Spinal cord (tissue), 10 donors: Measurements from ENCODE around the gene RUNX1. TPM values are rescaled to one million over a fixed set of nuclear protein-coding genes. Genes with fewer than 3 reads are reported as not detected.
A peak's percentile ranks its signal among the peaks of the same experiment; 100 is the strongest.
"Not testable (repeated sequence)": the region's sequence is repeated elsewhere in the genome, so short reads cannot be mapped to it uniquely, and the experiment has no call there.

Experiments
- DNase-seq, 6 donors: peaks; one replicate each; pipeline versions ENCODE4 v3.0.0 to v3.0.0-alpha.2; 2013 to 2015; ENCODE audit warnings: low spot score in 6 of 6, low read depth in 4 of 6
- H3K27ac ChIP-seq: one replicate; pipeline ENCODE4 v1.5.1; 2013; ENCODE audit warnings: low read depth, low read length, control low read depth
- H3K27me3 ChIP-seq: one replicate; pipeline ENCODE4 v1.6.1; 2013; ENCODE audit warnings: low read length; ENCODE audit not compliant: control insufficient read depth, insufficient read depth
- H3K36me3 ChIP-seq: one replicate; pipeline ENCODE4 v1.6.1; 2013; ENCODE audit warnings: low read length; ENCODE audit not compliant: control insufficient read depth, insufficient read depth
- H3K4me1 ChIP-seq: one replicate; pipeline ENCODE4 v1.6.1; 2013; ENCODE audit warnings: low read length; ENCODE audit not compliant: control insufficient read depth, insufficient read depth
- H3K4me3 ChIP-seq: one replicate; pipeline ENCODE4 v1.5.1; 2013; ENCODE audit warnings: low read depth, low read length, control low read depth
- H3K9me3 ChIP-seq: one replicate; pipeline ENCODE4 v1.6.1; 2013; ENCODE audit warnings: low read length; ENCODE audit not compliant: control insufficient read depth, insufficient read depth
- WGBS: methylation state at CpG from one replicate; pipeline ENCODE4 v1.1.5; 2013; ENCODE audit warnings: missing lambda C conversion rate; ENCODE audit not compliant: insufficient coverage; 5-methylcytosine and 5-hydroxymethylcytosine counted together
- polyA plus RNA-seq, 2 donors: library from polyadenylated mRNA; unstranded; fragments of 120-200 nt; gene quantifications; one replicate each; pipeline ENCODE4 v1.2.1, GENCODE V29; 2013; ENCODE audit not compliant: insufficient read length in 2 of 2
- total RNA-seq, 2 donors: library from RNA; depleted of rRNA in 1 of 2; stranded (reverse); fragments of 120-200 nt in 1 of 2; fragments of >200 nt in 1 of 2; gene quantifications; one replicate each; pipeline versions ENCODE4 v1.2.3 to v1.2.4, GENCODE V29; 2013 to 2014
- donor health status: healthy.

The RUNX1 gene
- total and polyA plus RNA-seq, 4 donors: 2.1 to 7.1 (median 3.2) TPM

- DNase-seq: peak in 1 of 6 donors; percentile 51
- Histone ChIP-seq H3K27me3 (no peaks in the 10 kb centered on the region), H3K9me3 (no peaks in the 10 kb centered on the region), H3K27ac (no peak overlapping the region), H3K4me1 (no peaks in the 10 kb centered on the region), H3K36me3 (no peaks in the 10 kb centered on the region), H3K4me3 (no peak overlapping the region)
- WGBS: 84% methylated on average over 3 of the region's 8 CpGs
Observed at GRCh38 chr21:34969423-34970166, 79.5 kb downstream of the RUNX1 start.

GRCh38 chr21:34968414-34969333 is 80.4 kb downstream of the RUNX1 start:
- H3K36me3 ChIP-seq: no peaks in the 10 kb centered on the region
- no peak overlapping the region for H3K4me3 ChIP-seq
- H3K27me3 ChIP-seq: no peaks in the 10 kb centered on the region
- H3K9me3 ChIP-seq: no peaks in the 10 kb centered on the region
- no peak for DNase-seq
- 100% methylated on average over 3 of the region's 13 CpGs for WGBS
- H3K27ac ChIP-seq: no peak overlapping the region
- H3K4me1 ChIP-seq: no peaks in the 10 kb centered on the region

- no peak overlapping the region for H3K4me3 ChIP-seq
- H3K36me3 ChIP-seq: no peaks in the 10 kb centered on the region
- no peaks in the 10 kb centered on the region for H3K9me3 ChIP-seq
- no peak overlapping the region for H3K27ac ChIP-seq
- no peak for DNase-seq
- H3K4me1 ChIP-seq: no peaks in the 10 kb centered on the region
- H3K27me3 ChIP-seq: no peaks in the 10 kb centered on the region
- WGBS: 88% methylated on average over 7 of the region's 10 CpGs
Observed at GRCh38 chr21:34967509-34968289, 81.4 kb downstream of the RUNX1 start.

GRCh38 chr21:34966881-34967280 is 82.2 kb downstream of the RUNX1 start:
- not testable (repeated sequence) for H3K4me1 ChIP-seq, H3K36me3 ChIP-seq, H3K9me3 ChIP-seq, H3K4me3 ChIP-seq, H3K27ac ChIP-seq, DNase-seq, H3K27me3 ChIP-seq
- WGBS: no CpG with 5 or more reads among the region's 11 CpGs

GRCh38 chr21:34965200-34966174 is 83.6 kb downstream of the RUNX1 start:
- Histone ChIP-seq H3K27me3 (no peaks in the 10 kb centered on the region), H3K4me3 (no peak overlapping the region), H3K36me3 (no peaks in the 10 kb centered on the region), H3K4me1 (no peaks in the 10 kb centered on the region), H3K27ac (no peak overlapping the region), H3K9me3 (no peaks in the 10 kb centered on the region)
- no peak for DNase-seq
- 93% methylated on average over 7 of the region's 10 CpGs for WGBS

GRCh38 chr21:34962586-34963222 is 86.4 kb downstream of the RUNX1 start:
- Histone ChIP-seq H3K27me3 (no peaks in the 10 kb centered on the region), H3K4me1 (no peaks in the 10 kb centered on the region), H3K4me3 (no peak overlapping the region), H3K27ac (no peak overlapping the region), H3K9me3 (no peaks in the 10 kb centered on the region), H3K36me3 (no peaks in the 10 kb centered on the region)
- no peak for DNase-seq
- 86% methylated on average over 14 of the region's 16 CpGs for WGBS

- no peak for DNase-seq
- Histone ChIP-seq H3K27me3 (no peaks in the 10 kb centered on the region), H3K4me3 (no peak overlapping the region), H3K9me3 (no peaks in the 10 kb centered on the region), H3K36me3 (no peaks in the 10 kb centered on the region), H3K27ac (no peak overlapping the region), H3K4me1 (no peaks in the 10 kb centered on the region)
- WGBS: no CpG with 5 or more reads among the region's 2 CpGs
Observed at GRCh38 chr21:34962136-34962535, 87.0 kb downstream of the RUNX1 start.

GRCh38 chr21:34960687-34961086 is 88.4 kb downstream of the RUNX1 start:
- Histone ChIP-seq H3K36me3 (no peaks in the 10 kb centered on the region), H3K4me1 (no peaks in the 10 kb centered on the region), H3K27ac (no peak overlapping the region), H3K9me3 (no peaks in the 10 kb centered on the region), H3K27me3 (no peaks in the 10 kb centered on the region), H3K4me3 (no peak overlapping the region)
- no peak for DNase-seq
- WGBS: 29% methylated on average over 1 of the region's 2 CpGs
